Ishikawa (cell line): ENCODE results near the gene NFE2L3.

Experiments used
- CREB1 ChIP-seq: IDR thresholded peaks from 2 replicates; pipeline ENCODE4 v1.6.1; 2012; ENCODE audit warnings: low read depth
- RAD21 ChIP-seq: IDR thresholded peaks from 2 replicates; pipeline ENCODE4 v1.6.1; 2012; ENCODE audit warnings: low read depth
- REST ChIP-seq: IDR thresholded peaks from 2 replicates; pipeline ENCODE4 v1.6.1; 2012; ENCODE audit warnings: low read depth, mild to moderate bottlenecking
- TAF1 ChIP-seq: IDR thresholded peaks from 2 replicates; pipeline ENCODE4 v1.6.1; 2012; ENCODE audit warnings: low read depth, mild to moderate bottlenecking

GRCh38 chr7:26117970-26118369, 34.0 kb upstream of the NFE2L3 start:
- TF ChIP-seq RAD21 (no peak), CREB1 (no peak), REST (no peak), TAF1 (no peak)
